ENCODE results near the gene HTR4.

DNA sequence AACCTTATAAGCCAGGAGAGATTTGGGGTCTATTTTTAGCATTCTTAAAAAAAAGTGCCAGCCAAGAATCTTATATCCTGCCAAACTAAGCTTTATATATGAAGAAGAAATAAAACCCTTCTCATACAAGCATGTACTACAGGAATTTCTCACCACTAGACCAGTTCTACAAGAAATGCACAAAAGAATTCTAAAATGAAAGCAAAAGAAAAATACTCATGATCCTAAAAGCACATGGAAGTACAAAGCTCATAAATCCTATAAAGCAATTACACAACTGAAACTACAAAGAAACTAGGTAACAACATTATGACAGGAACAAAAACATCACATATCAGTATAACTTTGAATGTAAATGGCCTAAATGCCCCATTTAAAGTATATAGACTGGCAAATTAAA, 34.5 kb upstream of the HTR4 start:
- TF ChIP-seq, protein P1, sequence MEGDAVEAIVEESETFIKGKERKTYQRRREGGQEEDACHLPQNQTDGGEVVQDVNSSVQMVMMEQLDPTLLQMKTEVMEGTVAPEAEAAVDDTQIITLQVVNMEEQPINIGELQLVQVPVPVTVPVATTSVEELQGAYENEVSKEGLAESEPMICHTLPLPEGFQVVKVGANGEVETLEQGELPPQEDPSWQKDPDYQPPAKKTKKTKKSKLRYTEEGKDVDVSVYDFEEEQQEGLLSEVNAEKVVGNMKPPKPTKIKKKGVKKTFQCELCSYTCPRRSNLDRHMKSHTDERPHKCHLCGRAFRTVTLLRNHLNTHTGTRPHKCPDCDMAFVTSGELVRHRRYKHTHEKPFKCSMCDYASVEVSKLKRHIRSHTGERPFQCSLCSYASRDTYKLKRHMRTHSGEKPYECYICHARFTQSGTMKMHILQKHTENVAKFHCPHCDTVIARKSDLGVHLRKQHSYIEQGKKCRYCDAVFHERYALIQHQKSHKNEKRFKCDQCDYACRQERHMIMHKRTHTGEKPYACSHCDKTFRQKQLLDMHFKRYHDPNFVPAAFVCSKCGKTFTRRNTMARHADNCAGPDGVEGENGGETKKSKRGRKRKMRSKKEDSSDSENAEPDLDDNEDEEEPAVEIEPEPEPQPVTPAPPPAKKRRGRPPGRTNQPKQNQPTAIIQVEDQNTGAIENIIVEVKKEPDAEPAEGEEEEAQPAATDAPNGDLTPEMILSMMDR (conservative IDR thresholded peaks at IDR 0.05; ENCODE audit: low read length): no peak
- TF ChIP-seq EZH2phosphoT487 (IDR thresholded peaks at IDR 0.05; ENCODE audit: borderline replicate concordance): no peak
